ENCODE results near the gene GNB2. TPM values are rescaled to one million over a fixed set of nuclear protein-coding genes. Genes with fewer than 3 reads are reported as not detected.

Gene GNB2
- total and polyA plus RNA-seq, 2 of the 13 experiments (the other 11 are each of a cell fraction or from before 2014, with no cell fraction given), result 48.3 to 67.1 TPM

- peak; percentile 5; the same call in 1 of the 2 replicates for TF ChIP-seq ARID5B (CRISPR knock-in tag; IDR thresholded peaks at IDR 0.05)
- TF ChIP-seq ZNF740 (CRISPR knock-in tag; IDR thresholded peaks at IDR 0.05), result no peak
- TF ChIP-seq SP4 (CRISPR knock-in tag; IDR thresholded peaks at IDR 0.05), result peak; percentile 89
- peak; percentile 55; the same call in 1 of the 2 replicates for TF ChIP-seq ETV5 (CRISPR knock-in tag; IDR thresholded peaks at IDR 0.05; ENCODE audit: borderline replicate concordance)
- TF ChIP-seq ZFX (CRISPR knock-in tag; IDR thresholded peaks at IDR 0.05; ENCODE audit: low read depth), result peak; percentile 97
- no peak for TF ChIP-seq SOX6 (IDR thresholded peaks at IDR 0.05)
- TF ChIP-seq SOX6 (CRISPR knock-in tag; IDR thresholded peaks at IDR 0.05), result peak; percentile 73
- no peak for TF ChIP-seq ZNF260 (CRISPR knock-in tag; IDR thresholded peaks at IDR 0.05; ENCODE audit: borderline replicate concordance, low read depth)
- TF ChIP-seq, protein P1, sequence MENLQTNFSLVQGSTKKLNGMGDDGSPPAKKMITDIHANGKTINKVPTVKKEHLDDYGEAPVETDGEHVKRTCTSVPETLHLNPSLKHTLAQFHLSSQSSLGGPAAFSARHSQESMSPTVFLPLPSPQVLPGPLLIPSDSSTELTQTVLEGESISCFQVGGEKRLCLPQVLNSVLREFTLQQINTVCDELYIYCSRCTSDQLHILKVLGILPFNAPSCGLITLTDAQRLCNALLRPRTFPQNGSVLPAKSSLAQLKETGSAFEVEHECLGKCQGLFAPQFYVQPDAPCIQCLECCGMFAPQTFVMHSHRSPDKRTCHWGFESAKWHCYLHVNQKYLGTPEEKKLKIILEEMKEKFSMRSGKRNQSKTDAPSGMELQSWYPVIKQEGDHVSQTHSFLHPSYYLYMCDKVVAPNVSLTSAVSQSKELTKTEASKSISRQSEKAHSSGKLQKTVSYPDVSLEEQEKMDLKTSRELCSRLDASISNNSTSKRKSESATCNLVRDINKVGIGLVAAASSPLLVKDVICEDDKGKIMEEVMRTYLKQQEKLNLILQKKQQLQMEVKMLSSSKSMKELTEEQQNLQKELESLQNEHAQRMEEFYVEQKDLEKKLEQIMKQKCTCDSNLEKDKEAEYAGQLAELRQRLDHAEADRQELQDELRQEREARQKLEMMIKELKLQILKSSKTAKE (CRISPR knock-in tag; IDR thresholded peaks at IDR 0.05; ENCODE audit: borderline replicate concordance), result peak; percentile 38
- peak; percentile 89 for TF ChIP-seq ZNF430 (CRISPR knock-in tag; IDR thresholded peaks at IDR 0.05)
- TF ChIP-seq, protein P2, sequence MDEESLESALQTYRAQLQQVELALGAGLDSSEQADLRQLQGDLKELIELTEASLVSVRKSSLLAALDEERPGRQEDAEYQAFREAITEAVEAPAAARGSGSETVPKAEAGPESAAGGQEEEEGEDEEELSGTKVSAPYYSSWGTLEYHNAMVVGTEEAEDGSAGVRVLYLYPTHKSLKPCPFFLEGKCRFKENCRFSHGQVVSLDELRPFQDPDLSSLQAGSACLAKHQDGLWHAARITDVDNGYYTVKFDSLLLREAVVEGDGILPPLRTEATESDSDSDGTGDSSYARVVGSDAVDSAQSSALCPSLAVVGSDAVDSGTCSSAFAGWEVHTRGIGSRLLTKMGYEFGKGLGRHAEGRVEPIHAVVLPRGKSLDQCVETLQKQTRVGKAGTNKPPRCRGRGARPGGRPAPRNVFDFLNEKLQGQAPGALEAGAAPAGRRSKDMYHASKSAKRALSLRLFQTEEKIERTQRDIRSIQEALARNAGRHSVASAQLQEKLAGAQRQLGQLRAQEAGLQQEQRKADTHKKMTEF (CRISPR knock-in tag; IDR thresholded peaks at IDR 0.05), result peak; percentile 46
- TF ChIP-seq, protein P3, sequence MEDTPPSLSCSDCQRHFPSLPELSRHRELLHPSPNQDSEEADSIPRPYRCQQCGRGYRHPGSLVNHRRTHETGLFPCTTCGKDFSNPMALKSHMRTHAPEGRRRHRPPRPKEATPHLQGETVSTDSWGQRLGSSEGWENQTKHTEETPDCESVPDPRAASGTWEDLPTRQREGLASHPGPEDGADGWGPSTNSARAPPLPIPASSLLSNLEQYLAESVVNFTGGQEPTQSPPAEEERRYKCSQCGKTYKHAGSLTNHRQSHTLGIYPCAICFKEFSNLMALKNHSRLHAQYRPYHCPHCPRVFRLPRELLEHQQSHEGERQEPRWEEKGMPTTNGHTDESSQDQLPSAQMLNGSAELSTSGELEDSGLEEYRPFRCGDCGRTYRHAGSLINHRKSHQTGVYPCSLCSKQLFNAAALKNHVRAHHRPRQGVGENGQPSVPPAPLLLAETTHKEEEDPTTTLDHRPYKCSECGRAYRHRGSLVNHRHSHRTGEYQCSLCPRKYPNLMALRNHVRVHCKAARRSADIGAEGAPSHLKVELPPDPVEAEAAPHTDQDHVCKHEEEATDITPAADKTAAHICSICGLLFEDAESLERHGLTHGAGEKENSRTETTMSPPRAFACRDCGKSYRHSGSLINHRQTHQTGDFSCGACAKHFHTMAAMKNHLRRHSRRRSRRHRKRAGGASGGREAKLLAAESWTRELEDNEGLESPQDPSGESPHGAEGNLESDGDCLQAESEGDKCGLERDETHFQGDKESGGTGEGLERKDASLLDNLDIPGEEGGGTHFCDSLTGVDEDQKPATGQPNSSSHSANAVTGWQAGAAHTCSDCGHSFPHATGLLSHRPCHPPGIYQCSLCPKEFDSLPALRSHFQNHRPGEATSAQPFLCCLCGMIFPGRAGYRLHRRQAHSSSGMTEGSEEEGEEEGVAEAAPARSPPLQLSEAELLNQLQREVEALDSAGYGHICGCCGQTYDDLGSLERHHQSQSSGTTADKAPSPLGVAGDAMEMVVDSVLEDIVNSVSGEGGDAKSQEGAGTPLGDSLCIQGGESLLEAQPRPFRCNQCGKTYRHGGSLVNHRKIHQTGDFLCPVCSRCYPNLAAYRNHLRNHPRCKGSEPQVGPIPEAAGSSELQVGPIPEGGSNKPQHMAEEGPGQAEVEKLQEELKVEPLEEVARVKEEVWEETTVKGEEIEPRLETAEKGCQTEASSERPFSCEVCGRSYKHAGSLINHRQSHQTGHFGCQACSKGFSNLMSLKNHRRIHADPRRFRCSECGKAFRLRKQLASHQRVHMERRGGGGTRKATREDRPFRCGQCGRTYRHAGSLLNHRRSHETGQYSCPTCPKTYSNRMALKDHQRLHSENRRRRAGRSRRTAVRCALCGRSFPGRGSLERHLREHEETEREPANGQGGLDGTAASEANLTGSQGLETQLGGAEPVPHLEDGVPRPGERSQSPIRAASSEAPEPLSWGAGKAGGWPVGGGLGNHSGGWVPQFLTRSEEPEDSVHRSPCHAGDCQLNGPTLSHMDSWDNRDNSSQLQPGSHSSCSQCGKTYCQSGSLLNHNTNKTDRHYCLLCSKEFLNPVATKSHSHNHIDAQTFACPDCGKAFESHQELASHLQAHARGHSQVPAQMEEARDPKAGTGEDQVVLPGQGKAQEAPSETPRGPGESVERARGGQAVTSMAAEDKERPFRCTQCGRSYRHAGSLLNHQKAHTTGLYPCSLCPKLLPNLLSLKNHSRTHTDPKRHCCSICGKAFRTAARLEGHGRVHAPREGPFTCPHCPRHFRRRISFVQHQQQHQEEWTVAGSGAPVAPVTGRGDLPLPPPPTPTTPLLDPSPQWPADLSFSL (CRISPR knock-in tag; IDR thresholded peaks at IDR 0.05), result no peak; the same call in 1 of the 2 replicates
Observed at GRCh38 chr7:100705753-100706671, 32.5 kb downstream of the GNB2 start, which contains the start of gene POP7 (continued).
